ENCODE measurements around the gene ASAP2.
A peak's percentile ranks its signal among the peaks of the same experiment; 100 is the strongest.
"Not testable (repeated sequence)": the region's sequence is repeated elsewhere in the genome, so short reads cannot be mapped to it uniquely, and the experiment has no call there.

Gene ASAP2

DNA sequence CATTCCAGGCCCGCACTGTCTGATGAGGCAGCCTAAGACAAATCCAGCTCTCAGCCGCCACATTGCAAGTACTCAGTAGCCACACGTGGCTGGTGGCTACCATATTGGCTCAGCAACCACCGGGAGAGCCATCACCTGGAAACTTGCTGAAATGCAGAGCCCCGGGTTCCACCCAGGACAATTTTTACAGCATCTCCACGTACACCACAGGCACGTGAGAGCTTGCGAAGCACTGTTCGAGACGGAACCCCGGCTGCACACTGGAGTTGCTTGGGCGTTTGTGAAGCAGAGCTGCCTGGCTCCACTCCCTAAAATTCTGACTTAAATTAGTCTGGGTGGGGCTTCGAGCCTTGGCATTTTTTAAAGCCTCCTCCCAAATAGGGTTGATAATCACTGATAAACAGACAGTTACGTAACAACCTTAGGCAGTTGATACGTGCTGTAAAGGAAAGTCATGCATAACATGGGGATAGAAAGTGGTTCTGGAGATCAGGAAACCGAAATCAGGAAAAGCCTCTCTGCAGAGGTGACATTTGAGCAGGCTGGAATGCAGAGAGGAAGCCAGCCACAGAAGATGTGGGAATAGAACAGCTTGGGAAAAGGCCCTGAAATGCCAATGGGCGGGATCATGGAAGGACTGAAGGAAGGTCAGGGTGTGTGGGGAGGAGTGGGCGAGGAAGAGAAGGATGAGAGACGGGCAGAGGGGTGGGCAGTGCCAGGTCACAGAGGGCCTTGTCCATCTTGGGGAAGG lies 6.2 kb downstream of the ASAP2 start:
- no peak for DNase-seq

DNA sequence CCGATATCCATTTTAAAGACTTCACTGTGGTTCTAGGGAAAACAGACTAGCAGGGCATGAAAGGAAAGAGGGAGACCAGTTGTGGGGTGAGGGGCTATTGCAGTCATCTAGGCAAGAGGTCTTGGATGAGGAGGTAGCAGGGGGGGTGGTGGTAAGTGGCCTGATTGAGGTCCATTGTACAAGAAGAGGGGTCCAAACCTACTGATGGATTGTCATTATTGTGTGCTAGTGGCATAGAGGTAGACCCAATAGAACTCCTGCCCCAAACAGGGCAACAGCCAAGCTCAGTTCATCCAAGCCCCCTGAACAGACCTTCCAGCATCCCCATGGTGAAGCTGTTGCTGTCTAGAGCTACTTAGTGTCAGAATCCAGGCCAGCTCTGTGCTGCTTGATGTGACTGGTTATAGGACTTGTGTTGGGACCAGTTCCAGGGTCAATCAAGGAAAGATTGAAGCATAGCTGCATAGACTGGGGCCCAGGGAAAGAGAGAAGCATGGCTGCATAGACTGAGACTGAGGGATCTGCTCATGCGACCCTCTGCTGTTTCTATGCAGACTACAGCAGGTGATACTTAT lies 7.0 kb downstream of the ASAP2 start:
- DNase-seq, result no peak

DNA sequence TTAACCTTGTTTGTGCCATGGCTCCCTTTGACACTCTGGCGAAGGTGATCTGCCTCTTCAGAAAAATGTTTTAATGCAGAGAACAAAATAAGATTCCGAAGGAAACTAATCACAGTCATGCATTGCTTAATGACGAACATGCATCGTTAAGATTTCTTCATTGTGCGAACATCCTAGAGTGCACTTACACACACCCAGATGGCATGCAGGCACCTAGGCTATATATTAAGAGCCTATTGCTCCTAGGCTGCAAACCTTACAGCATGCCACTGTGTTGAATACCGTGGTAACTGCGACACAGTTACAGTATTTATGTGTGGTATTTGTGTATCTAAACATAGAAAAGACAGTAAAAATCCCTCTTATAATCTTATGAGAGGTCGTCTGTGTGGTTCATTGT lies 8.3 kb downstream of the ASAP2 start:
- DNase-seq, result no peak

DNA sequence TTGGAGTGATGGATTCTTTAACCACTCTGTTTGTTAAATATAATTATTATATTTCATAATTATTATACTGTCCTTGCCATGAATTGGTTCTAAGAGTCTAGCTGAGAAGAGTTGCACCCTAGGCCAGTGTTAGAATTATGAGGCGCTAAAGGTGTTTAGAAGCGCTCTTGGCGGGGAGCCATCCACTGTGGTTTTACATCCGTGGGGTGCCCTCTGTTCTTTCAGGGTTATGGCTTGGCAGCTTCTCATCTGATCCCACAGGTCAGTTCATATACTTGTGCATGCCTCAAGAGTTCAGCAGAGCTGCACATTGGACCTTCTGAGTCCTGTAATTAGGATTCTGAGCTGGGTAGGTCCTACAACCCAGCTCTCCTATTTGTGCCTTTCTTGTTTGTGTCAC lies 9.1 kb downstream of the ASAP2 start:
- DNase-seq, result no peak

DNA sequence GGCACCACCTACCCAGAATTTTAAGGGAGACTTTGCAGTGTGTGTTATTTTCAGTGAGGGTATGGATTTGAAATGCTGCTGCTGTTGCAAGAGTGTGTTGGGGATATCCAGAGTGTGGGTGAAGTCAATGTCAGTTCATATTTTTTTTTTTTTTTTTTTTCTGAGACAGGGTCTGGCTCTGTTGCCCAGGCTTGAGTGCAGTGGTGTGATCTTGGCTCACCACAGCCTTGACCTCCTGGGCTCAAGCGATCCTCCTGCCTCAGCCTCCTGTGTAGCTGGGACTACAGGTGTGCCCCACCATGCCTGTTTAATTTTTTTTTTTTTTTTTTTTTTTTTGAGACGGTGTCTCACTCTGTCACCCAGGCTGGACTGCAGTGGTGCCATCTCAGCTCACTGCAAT lies 9.5 kb downstream of the ASAP2 start:
- not testable (repeated sequence) for DNase-seq

DNA sequence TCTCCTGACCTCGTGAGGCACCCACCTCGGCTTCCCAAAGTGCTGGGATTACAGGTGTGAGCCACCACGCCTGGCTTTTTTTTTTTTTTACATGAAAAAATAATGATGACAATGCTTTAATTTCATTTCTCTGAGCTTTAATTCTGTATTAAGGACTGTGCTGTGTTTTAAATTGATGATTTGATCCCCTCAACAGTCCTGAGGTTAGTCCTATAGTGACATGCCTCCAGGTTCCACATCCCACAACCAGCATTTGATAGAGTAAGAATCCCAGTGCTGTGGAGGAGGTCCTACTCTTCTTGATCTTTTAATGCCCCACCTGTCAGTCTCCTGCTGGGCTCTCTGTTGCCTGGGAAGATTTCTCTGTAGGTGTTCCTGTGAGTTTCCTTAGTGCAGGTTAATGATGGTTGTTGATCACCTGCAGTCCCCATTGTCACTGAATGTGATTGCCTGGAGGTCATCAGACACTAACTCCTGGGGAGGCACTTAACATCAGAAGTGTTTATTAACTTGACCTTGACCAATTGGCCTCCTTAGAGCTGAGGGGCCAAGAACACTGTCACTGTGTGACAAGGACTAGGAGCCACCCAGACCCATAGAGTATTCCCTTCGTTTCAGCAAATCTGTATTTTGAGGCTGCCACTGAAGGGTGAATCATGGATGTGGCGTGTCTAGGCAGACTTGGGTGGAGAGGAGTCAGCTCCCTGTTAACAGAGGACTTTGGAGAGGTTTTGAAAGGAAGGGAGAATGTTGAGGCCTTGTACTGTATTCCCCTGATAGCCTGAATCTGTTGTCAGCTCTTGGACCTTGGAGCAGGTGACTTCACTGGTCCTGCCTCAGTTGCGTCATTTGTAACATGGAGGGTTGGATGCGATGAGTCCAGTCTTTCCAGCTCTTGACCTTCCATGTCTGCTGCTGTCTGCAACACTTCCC lies 11.5 kb downstream of the ASAP2 start:
- no peak for DNase-seq

DNA sequence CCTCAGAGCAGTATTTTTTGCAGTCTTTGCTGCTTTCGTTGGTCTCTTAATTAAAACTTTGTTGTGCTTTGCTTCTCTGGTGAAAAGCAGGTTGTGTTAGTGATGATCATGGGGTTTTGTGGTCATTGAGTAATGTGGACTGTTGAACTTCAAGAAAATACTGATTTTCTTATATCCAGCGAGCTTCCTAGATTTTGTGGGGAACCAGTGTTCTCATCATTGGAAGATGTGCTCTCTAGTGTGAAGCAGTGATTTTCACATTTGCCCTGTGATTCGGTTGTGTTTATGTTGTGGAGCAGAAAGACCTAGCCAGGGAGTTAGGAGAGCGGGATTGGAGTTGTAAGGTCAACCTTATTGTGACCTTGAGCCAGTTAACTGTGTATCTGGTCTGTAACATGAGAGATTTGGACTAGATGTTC lies 12.4 kb downstream of the ASAP2 start:
- no peak for DNase-seq

DNA sequence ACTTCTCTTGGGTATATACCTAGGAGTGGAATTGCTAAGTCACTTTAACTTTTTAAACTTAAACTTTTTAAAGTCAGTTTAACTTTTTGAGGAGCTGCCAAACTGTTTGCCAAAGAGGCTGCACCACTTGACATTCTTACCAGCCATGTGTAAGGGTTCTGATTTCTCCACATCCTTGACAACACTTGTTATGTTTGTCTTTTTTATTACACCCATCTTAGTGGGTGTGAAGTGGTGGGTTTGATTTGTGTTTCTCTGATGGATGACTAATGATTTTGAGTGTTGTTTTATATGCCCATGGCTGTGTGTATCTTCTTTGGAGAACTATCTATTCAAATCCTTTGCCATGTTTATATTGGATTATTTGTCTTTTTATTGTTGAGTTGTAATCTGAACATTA lies 13.6 kb downstream of the ASAP2 start:
- DNase-seq, result no peak

DNA sequence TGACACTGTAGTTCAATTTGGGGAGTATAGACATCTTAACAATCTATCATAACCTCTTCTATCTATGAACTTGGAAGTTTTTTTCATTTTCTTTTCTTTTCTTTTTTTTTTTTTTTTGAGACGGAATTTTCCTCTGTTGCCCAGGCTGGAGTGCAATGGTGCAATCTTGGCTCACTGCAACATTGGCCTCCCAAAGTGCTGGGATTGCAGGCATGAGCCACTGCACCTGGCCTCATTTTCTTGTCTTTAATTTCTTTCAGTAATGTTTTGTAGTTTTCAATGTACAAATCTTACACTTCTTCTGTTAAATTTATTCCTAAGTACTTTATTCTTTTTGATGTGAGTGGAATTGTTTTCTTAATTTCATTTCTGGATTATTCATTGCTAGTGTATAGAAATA lies 14.6 kb downstream of the ASAP2 start:
- DNase-seq, result no peak

DNA sequence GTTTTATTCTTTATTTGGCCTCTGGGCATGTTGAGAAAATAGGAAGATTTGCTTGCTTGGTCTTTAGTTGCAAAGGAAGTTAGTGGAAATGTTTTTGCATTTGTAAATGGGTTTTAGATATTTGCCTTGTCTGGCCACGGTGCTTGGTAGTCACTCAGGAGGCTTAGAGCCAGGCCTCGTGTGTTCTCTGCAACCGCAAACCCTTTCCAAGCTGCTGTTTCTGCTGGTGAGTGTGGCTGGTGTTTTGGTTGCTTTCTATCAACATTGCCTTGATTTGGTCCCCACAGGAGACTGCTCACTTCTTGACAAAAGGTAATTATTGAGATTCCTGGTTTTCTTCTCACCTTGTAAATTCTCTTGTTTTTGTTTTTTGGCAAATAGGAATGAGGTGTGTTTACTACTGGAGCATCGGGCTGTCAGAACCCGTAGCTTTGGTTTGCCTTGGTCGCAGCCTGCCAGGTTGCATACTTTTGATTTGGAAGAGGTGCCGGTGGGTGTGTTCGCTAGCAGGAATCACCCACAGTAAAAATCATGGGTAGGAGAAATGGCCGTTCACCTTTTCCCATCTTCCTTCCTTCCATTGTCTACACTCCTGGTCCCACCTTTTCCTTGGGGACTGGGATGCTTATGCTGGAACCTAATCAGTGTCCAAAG lies 15.8 kb downstream of the ASAP2 start:
- DNase-seq, result no peak

DNA sequence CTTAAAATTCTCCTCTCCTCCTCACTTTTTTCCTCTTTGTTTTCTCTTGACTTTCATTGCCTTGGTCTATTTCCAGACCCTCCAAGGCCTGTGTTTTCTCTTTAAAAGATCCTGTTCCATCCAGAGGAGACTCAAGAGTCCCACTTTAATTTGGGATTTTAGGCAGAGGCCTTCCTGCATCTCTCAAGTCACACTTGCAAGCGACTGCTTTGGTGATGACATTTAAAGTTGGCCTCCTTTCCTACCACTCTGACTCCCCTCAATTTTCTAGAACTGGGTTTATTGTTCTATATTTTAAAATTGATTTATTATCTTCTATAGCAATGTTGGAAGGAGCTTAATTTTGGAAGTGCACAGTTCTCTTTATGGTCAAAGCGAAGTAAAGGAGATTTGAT lies 16.3 kb downstream of the ASAP2 start:
- no peak for DNase-seq

DNA sequence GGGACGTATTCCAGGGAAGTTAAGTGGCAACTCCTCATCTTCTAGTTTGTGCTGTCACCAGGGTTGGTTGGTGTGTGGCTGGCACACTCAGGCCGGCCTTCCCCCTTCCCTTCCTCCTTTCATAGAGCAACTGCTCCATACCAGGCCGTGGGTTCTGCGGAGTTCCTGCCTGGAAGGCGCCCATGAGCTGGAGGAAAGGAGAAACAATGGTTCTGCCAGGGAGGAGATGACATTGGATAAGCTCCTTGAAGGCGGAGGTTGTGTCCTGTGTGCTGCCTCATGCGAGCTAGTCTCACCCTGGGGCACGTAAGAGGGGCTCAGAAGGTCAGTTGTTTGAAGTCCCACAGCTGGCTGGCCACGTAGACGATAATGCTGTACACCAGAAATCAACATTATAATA lies 19.2 kb downstream of the ASAP2 start:
- no peak for DNase-seq

DNA sequence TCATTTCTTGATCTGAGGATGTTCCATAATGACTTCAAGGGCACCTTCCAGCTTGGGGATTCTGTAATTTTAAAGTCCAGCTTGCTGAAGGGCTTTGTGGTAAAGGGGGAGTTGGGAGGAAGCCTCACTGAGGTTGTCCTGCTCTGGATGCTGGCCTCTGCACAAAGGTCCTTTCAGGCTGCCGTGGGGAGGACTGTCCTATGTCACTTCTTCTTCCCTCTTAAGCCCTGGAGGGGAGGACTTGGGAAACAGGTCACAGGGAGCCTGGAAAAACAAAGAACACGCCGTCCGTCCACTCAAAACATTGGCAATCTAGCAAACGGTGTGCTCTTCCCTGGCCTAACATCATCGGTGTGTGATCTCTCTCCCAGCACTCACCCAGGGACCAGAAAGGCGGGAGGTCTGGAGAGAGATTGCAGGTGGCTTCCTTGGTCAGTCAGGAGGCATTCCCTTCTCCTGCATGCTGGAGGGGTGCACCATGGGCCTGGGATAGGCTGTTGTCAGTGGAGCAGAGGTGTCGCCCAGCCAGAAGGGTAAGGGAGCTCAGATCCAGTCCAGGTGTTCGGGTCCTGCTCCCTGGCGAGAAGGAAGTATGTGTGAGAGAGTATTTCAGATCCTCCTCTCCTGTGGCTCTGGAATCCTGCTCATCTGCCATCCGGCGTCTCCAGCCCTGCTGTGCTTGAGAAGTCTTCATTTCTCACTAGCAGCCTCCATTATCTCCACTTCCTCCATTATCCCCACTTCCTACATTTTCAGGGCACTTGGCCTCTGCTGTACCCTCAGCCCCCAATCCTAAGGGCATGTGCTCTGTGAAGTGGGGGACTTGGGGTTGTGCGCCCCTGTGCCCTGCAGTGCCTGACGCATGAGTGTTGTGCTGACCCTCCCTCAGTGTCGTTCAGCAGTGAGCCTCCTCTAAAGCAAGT lies 20.1 kb downstream of the ASAP2 start:
- no peak for DNase-seq

DNA sequence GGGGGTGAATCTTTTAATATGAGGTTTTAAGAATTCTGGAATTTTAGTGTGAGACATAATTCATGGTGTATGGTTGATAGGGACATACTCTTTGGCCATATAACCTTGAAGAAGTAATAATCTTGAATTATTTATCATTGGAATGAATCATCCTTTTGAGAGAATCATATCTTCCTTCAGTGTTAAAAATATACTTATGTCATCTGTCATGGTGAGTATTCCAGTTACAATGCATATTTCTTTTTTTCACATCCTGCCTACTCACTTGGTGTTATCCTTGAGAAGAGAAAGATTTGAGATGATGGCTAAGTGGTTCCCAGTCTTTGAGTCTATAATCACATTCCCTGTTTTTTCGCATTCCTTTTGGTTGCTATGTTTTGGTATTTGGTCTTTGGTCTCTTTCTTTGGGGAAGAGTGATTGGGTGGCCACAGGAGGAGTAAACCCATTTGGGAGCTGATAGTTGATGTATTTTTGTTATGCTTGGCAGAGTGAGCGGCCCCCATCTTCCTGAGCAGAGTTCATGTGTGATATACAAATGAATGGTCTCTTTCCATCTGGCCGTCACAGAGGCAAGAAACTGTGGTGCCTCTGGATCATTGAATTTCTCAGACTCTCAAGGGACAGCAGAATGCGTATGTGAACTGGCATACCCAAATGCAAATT lies 21.6 kb downstream of the ASAP2 start:
- peak; percentile 76 for DNase-seq

DNA sequence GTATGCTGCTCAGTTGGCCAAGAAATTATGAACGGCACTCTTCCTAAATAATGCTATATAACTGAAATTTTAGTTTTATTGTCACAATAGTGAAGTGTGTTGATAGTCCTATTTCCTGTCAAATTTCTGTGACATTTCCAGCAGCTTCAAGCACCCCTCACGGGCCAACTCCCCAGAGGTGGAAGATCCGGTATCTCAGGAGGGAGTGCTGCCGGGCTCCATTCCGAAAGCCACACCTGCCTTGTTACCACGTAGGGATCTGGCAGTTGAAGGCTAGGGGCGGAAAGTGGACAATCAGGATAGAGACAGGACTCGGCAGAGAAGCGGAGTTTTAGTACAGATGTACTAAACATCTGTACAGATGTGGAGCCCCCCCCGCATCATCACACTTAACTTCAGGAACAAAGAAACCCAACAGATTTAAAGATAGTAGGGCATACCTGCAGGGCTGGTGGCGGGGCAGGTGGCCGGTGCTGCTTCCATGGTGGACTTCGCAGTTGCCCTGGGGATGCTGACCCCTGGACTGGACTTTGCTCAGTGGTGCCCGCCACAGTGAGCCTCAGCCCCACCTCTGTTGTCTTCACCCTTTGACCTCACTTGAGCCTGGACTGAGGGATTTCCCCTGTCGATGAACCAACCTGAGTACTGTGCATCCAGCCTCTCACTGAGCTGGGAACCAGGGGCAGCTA lies 22.3 kb downstream of the ASAP2 start:
- no peak for DNase-seq

DNA sequence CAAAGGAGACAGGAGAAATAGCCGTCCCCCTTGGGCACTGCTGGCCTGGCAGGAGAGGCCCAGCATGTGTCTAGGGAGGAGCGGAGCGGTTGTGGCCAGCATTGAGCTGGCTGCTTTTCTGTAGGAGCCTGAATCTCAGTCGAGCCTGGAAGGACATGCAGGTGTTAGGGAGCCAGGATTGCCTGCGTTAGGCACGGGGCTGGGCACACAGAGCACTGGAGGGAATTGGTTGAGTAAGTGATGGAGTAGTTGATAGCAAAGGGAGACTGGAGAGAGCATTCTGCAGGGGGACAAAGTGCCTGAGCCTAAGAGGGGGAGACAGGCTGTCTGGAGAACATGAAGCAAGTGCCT lies 22.8 kb downstream of the ASAP2 start:
- no peak for DNase-seq

DNA sequence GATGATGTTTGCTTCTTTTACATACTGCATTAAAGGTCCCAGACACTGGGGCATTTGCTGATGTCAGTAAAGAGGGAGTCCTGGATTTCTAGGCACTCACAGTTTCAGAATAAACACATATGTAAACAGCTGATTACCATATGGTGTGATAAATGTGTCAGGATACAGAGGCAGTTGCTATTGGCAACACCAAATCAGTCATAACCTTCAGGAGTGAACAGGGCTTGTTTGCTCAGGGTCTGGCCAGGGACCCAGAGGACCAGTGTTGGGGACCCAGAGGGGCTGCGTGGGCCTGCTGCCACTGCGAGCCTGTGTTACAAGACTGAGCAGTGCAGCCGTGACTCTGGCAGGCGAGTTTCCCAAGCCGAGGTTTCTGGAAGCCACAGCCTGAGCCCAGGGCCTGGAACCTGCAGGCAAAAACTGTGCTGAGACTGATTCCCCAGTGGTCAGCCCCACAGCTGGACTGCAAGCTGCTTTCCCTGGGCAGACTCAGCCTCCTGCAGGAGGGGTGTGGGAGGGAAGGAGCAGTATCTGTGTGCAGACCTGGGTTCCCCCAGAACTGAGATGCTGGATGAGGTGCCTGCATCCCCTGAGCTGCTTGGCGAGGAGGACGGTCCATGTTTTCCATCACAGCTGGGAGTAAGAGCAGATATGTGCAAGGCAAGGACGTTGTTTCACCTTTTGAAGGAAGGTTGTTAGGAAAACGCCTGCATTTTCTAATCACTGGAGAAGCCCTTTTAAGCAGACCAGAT lies 23.6 kb downstream of the ASAP2 start:
- no peak for DNase-seq

DNA sequence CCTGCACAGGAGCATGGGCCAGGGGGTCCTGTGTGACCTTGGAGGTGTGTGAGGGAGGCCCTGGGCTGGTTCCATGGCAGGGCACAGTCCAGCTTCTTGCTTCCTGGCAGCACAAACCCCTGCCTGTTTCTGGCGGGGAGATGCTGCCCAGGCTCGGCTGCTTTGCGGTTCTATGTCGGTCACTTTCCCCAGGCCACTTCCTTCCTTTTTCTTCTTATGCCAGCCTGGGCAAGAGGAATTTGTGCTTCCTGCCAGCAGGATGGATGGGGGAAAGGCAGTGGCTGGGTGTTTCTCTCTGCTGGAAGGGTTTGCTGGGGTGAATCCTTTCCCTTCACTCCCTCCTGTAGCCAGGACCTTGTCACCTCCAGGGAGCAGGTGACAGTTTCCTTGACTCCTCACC lies 24.3 kb downstream of the ASAP2 start:
- peak; percentile 26 for DNase-seq

DNA sequence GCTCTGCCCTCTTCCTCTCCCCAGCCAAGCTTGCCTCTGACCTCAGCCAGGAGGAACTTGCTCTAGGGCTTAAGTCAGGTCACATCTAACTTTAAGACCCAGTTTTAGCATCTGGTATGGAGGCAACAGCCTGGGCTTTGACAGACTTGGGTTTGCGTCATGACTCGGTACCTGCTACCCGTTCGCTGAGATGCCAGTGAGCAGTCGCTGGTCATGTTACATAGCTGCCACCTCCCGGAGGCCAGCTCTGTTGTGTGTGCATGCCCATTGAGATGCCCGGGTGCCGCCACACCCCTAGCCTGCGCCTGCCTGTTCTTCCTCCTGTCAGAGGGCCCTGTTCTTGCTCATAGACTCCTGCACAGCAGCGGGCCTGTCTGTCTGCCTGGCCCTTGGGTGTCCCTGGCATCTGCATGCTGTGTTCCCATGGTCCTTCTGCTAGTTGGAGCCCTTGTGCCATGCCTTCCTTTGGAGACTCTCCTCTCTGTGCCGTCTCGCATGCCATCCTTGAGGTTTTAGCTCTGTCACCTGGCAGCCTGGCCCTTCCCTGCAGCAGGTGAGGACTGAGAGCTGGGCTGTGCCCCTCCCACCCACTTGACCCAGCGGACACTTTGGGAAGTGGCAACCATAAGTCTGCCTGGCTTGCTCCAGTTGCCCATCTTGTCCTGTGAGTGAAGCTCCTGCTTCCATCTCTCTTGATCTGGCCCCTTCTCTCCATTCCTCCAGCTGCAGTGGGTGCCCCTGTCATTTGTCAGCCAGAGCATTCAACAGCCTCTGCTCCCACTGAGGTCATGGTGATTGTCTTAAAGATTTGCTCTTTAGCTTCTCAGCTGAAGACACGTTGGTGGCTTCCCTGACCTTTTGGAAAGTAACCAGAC lies 24.9 kb downstream of the ASAP2 start:
- DNase-seq, result no peak

DNA sequence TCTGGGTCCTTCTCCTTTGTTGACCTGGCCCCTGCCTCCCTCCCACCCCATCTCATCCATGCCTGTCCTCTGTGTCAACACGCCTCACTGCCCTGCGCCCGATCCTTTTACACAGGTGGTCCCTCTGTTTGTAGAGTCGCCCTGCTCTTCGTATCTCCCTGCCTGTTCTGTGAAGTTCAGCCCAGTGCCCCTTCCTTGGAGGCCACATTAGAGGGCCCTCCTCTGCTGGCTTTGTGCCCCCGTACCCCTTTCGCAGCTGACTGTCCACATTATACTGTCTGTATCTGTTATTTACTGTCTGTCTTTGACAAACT lies 25.5 kb downstream of the ASAP2 start:
- no peak for DNase-seq

Measured in EL (cell line).